DLD1 (cell line): ENCODE data around the gene ADPRHL1.
"Not testable (repeated sequence)": the region's sequence is repeated elsewhere in the genome, so short reads cannot be mapped to it uniquely, and the experiment has no call there.

ENCODE experiments used
- in situ Hi-C: cut with HindIII; loops from 2 replicates; pipeline ENCODE4 v1.10.0; 2017; ENCODE audit warnings: low sequenced_read_pairs

The ADPRHL1 gene

GRCh38 chr13:113460064-113460555 is 6.8 kb upstream of the ADPRHL1 start:
- in situ Hi-C loops, result no loop called here

GRCh38 chr13:113458253-113459065 is 5.2 kb upstream of the ADPRHL1 start:
- in situ Hi-C loops, result no loop called here

- in situ Hi-C loops, result no loop called here
Observed at GRCh38 chr13:113457510-113457909, 4.2 kb upstream of the ADPRHL1 start.

- in situ Hi-C loops, result no loop called here
Observed at GRCh38 chr13:113456116-113456702, 2.9 kb upstream of the ADPRHL1 start.

GRCh38 chr13:113455384-113455783 is 2.1 kb upstream of the ADPRHL1 start:
- in situ Hi-C loops, result no loop called here

GRCh38 chr13:113454936-113455335 is 1.6 kb upstream of the ADPRHL1 start:
- in situ Hi-C loops, result no loop called here

- in situ Hi-C loops, result no loop called here
Observed at GRCh38 chr13:113452466-113452865, 822 bp downstream of the ADPRHL1 start.

GRCh38 chr13:113451951-113452421 is 1.3 kb downstream of the ADPRHL1 start:
- in situ Hi-C loops, result no loop called here

- in situ Hi-C loops, result not testable (repeated sequence)
Observed at GRCh38 chr13:113450861-113451620, 2.2 kb downstream of the ADPRHL1 start.

- in situ Hi-C loops, result not testable (repeated sequence)
Observed at GRCh38 chr13:113450348-113450744, 2.9 kb downstream of the ADPRHL1 start.

GRCh38 chr13:113449693-113450347 is 3.5 kb downstream of the ADPRHL1 start:
- in situ Hi-C loops, result no loop called here

GRCh38 chr13:113448885-113449692 is 4.2 kb downstream of the ADPRHL1 start:
- in situ Hi-C loops, result no loop called here

GRCh38 chr13:113448545-113448884 is 4.8 kb downstream of the ADPRHL1 start:
- in situ Hi-C loops, result no loop called here

- in situ Hi-C loops, result no loop called here
Observed at GRCh38 chr13:113447596-113447995, 5.7 kb downstream of the ADPRHL1 start.

- in situ Hi-C loops, result no loop called here
Observed at GRCh38 chr13:113446488-113446854, 6.8 kb downstream of the ADPRHL1 start.

- in situ Hi-C loops, result no loop called here
Observed at GRCh38 chr13:113445791-113446487, 7.3 kb downstream of the ADPRHL1 start.

GRCh38 chr13:113443991-113444390 is 9.3 kb downstream of the ADPRHL1 start:
- in situ Hi-C loops, result no loop called here

- in situ Hi-C loops, result no loop called here
Observed at GRCh38 chr13:113442985-113443362, 10.3 kb downstream of the ADPRHL1 start.

- in situ Hi-C loops, result no loop called here
Observed at GRCh38 chr13:113442354-113442984, 10.8 kb downstream of the ADPRHL1 start.
